ENCODE data around the gene STK31.
"Not testable (repeated sequence)": the region's sequence is repeated elsewhere in the genome, so short reads cannot be mapped to it uniquely, and the experiment has no call there.

The STK31 gene

GRCh38 chr7:23810099-23810498 is 100.1 kb downstream of the STK31 start:
- DNase-seq: no peak

- no peak for DNase-seq
Measured at GRCh38 chr7:23811540-23811939, 101.5 kb downstream of the STK31 start.

- not testable (repeated sequence) for DNase-seq
Measured at GRCh38 chr7:23828125-23828524, 118.1 kb downstream of the STK31 start.

- DNase-seq: not testable (repeated sequence)
Measured at GRCh38 chr7:23832733-23833132, 122.7 kb downstream of the STK31 start.

GRCh38 chr7:23833405-23833804 is 123.4 kb downstream of the STK31 start:
- no peak for DNase-seq

GRCh38 chr7:23844837-23845236 is 134.8 kb downstream of the STK31 start:
- not testable (repeated sequence) for DNase-seq

- peak; percentile 7 for DNase-seq
Measured at GRCh38 chr7:23852135-23852534, 142.1 kb downstream of the STK31 start.

GRCh38 chr7:23852988-23853387 is 143.0 kb downstream of the STK31 start:
- no peak for DNase-seq

GRCh38 chr7:23863209-23863787 is 153.3 kb downstream of the STK31 start:
- peak; percentile 48 for DNase-seq

GRCh38 chr7:23864973-23865372 is 155.0 kb downstream of the STK31 start:
- peak; percentile 83 for DNase-seq

GRCh38 chr7:23873306-23873705 is 163.3 kb downstream of the STK31 start:
- no peak for DNase-seq

GRCh38 chr7:23876526-23876925 is 166.5 kb downstream of the STK31 start:
- DNase-seq: not testable (repeated sequence)

All from fibroblast of skin of right quadriceps (primary cell).